ENCODE results near the gene EFEMP1. TPM values are rescaled to one million over a fixed set of nuclear protein-coding genes. Genes with fewer than 3 reads are reported as not detected.

Gene EFEMP1
- total and polyA plus RNA-seq, 4 donors: 0.65 to 11.5 (median 6.5) TPM

GRCh38 chr2:55929476-55929875 is 5.9 kb upstream of the EFEMP1 start:
- H3K9ac ChIP-seq (ENCODE audit: low read depth in 1 of 2, low read length in 2 of 2): no peak overlapping the region
- WGBS: 81% methylated on average over 3 of the region's 3 CpGs
- TF ChIP-seq REST (IDR thresholded peaks at IDR 0.05): no peak
- TF ChIP-seq SP1 (IDR thresholded peaks at IDR 0.05): no peak
- no peak for TF ChIP-seq FOXA2 (IDR thresholded peaks at IDR 0.05)
- TF ChIP-seq MAX (IDR thresholded peaks at IDR 0.05): no peak
- TF ChIP-seq TAF1 (conservative IDR thresholded peaks at IDR 0.05): no peak
- TF ChIP-seq HNF4A (conservative IDR thresholded peaks at IDR 0.05): no peak
- no peak for TF ChIP-seq JUND (IDR thresholded peaks at IDR 0.05)
- TF ChIP-seq CTCF (IDR thresholded peaks at IDR 0.05; ENCODE audit: low read depth, low read length, missing input control): no peak
- no peak for TF ChIP-seq EGR1 (IDR thresholded peaks at IDR 0.05; ENCODE audit: low read depth in 2 of 2)
- no peak for TF ChIP-seq FOXA1 (IDR thresholded peaks at IDR 0.05)
- no peak for DNase-seq (ENCODE audit: low spot score)
- H3K27ac ChIP-seq (ENCODE audit: low read depth in 1 of 2, low read length in 2 of 2): no peak overlapping the region
- H3K27me3 ChIP-seq (ENCODE audit: control insufficient read depth in 4 of 4, insufficient read depth in 4 of 4, low read length in 3 of 4): peaks cover 0 to 3% (median under 1%) of the 10 kb centered on the region in 4 donors
- H3K4me1 ChIP-seq (ENCODE audit: control insufficient read depth in 4 of 4, insufficient read depth in 4 of 4, low read length in 3 of 4): no peaks in the 10 kb centered on the region
- H3K9me3 ChIP-seq (ENCODE audit: control insufficient read depth in 4 of 4, low read length in 3 of 4): no peaks in the 10 kb centered on the region
- H3K36me3 ChIP-seq (ENCODE audit: control insufficient read depth in 4 of 4, insufficient read depth in 3 of 4, low read depth in 1 of 4, low read length in 3 of 4): no peaks in the 10 kb centered on the region
- H3K4me3 ChIP-seq (ENCODE audit: low read depth in 1 of 3, low read length in 3 of 3): no peak overlapping the region

GRCh38 chr2:55926974-55927373 is 3.4 kb upstream of the EFEMP1 start:
- no peaks in the 10 kb centered on the region for H3K36me3 ChIP-seq (ENCODE audit: control insufficient read depth in 4 of 4, insufficient read depth in 3 of 4, low read depth in 1 of 4, low read length in 3 of 4)
- DNase-seq (ENCODE audit: low spot score): no peak
- H3K27me3 ChIP-seq (ENCODE audit: control insufficient read depth in 4 of 4, insufficient read depth in 4 of 4, low read length in 3 of 4): peaks cover 0 to 14% (median 5%) of the 10 kb centered on the region in 4 donors
- no peak overlapping the region for H3K9ac ChIP-seq (ENCODE audit: low read depth in 1 of 2, low read length in 2 of 2)
- TF ChIP-seq MAX (IDR thresholded peaks at IDR 0.05): no peak
- no peak for TF ChIP-seq HNF4G (IDR thresholded peaks at IDR 0.05)
- TF ChIP-seq JUND (IDR thresholded peaks at IDR 0.05): no peak
- no peak for TF ChIP-seq NR2F2 (IDR thresholded peaks at IDR 0.05)
- TF ChIP-seq HNF4A (conservative IDR thresholded peaks at IDR 0.05): no peak
- TF ChIP-seq GABPA (IDR thresholded peaks at IDR 0.05 in 1 of 2, conservative IDR thresholded peaks at IDR 0.05 in 1 of 2): no peak
- TF ChIP-seq SP1 (IDR thresholded peaks at IDR 0.05): no peak
- no peak for TF ChIP-seq RAD21 (IDR thresholded peaks at IDR 0.05)
- no peak for TF ChIP-seq EGR1 (IDR thresholded peaks at IDR 0.05; ENCODE audit: low read depth in 2 of 2)
- no peak for TF ChIP-seq TAF1 (conservative IDR thresholded peaks at IDR 0.05)
- no peak for TF ChIP-seq ZBTB33 (IDR thresholded peaks at IDR 0.05)
- no peak for TF ChIP-seq ATF3 (IDR thresholded peaks at IDR 0.05)
- TF ChIP-seq CTCF (IDR thresholded peaks at IDR 0.05; ENCODE audit: low read depth, low read length, missing input control): no peak
- no peak for TF ChIP-seq RXRA (IDR thresholded peaks at IDR 0.05)
- no peak for TF ChIP-seq FOXA1 (IDR thresholded peaks at IDR 0.05)
- TF ChIP-seq FOXA2 (IDR thresholded peaks at IDR 0.05): no peak
- H3K4me1 ChIP-seq (ENCODE audit: control insufficient read depth in 4 of 4, insufficient read depth in 4 of 4, low read length in 3 of 4): peaks cover 0 to 10% (median 9%) of the 10 kb centered on the region in 4 donors
- H3K9me3 ChIP-seq (ENCODE audit: control insufficient read depth in 4 of 4, low read length in 3 of 4): no peaks in the 10 kb centered on the region
- WGBS: 70% methylated on average over 1 of the region's 1 CpG
- H3K4me3 ChIP-seq (ENCODE audit: low read depth in 1 of 3, low read length in 3 of 3): no peak overlapping the region
- no peak overlapping the region for H3K27ac ChIP-seq (ENCODE audit: low read depth in 1 of 2, low read length in 2 of 2)
